IMR-90 (cell line): ENCODE data around the gene BLOC1S4. TPM values are rescaled to one million over a fixed set of nuclear protein-coding genes. Genes with fewer than 3 reads are reported as not detected.

Source experiments
- ATAC-seq: fragments of 200-7000 bp; cut with Tn5 transposase; 2 replicates; pipeline ENCODE4 v1.9.1; 2020; ENCODE audit warnings: low read depth, mild to moderate bottlenecking, moderate library complexity
- BruUV-seq: library from RNA; stranded (reverse); fragments of 400-500 nt; replicated peaks from 2 replicates; lab custom pipeline; 2021; lab: Mats Ljungman, UMichigan
- CTCF ChIA-PET: fragments of 300-600 bp; formaldehyde crosslinking; extraction: SDS; loops from one replicate; lab custom pipeline; 2021; ENCODE audit warnings: antibody characterized with exemption; lab: Yijun Ruan, JAX
- POLR2A ChIA-PET: fragments of 300-600 bp; sonication (Branson Sonifier 250); formaldehyde crosslinking; loops from one replicate; lab custom pipeline; 2022; ENCODE audit warnings: antibody characterized with exemption; ENCODE audit not compliant: unreplicated experiment; lab: Charles Lee
- DNase-seq: peaks from one replicate; pipeline ENCODE4 v3.0.0; 2013
- H2AFZ ChIP-seq: replicated peaks from 2 replicates; pipeline ENCODE3; 2013; ENCODE audit warnings: low read length, mild to moderate bottlenecking; ENCODE audit not compliant: poor library complexity
- H2AK5ac ChIP-seq: 2 replicates; pipeline ENCODE4 v1.6.1; 2013; ENCODE audit warnings: low read depth, low read length, inconsistent platforms
- H2AK9ac ChIP-seq: replicated peaks from 2 replicates; pipeline ENCODE3; 2013; ENCODE audit warnings: mild to moderate bottlenecking, low read depth, low read length, moderate library complexity; ENCODE audit not compliant: poor library complexity
- H2BK120ac ChIP-seq: 2 replicates; pipeline ENCODE4 v1.6.1; 2013; ENCODE audit warnings: low read depth, low read length, inconsistent platforms
- H2BK15ac ChIP-seq: 3 replicates; pipeline ENCODE4 v1.6.1; 2013; ENCODE audit warnings: low read depth, low read length, inconsistent platforms
- H2BK20ac ChIP-seq: 2 replicates; pipeline ENCODE4 v1.6.1; 2013; ENCODE audit warnings: low read depth, mild to moderate bottlenecking, inconsistent platforms, low read length, moderate library complexity
- H2BK5ac ChIP-seq: 2 replicates; pipeline ENCODE4 v1.6.1; 2013; ENCODE audit warnings: mild to moderate bottlenecking, low read depth, low read length, inconsistent platforms; ENCODE audit not compliant: poor library complexity, severe bottlenecking
- H3K14ac ChIP-seq: replicated peaks from 2 replicates; pipeline ENCODE4 v1.6.1; 2013; ENCODE audit warnings: low read depth, low read length, inconsistent platforms
- H3K18ac ChIP-seq: 2 replicates; pipeline ENCODE4 v1.6.1; 2013; ENCODE audit warnings: low read depth, low read length, control low read depth
- H3K23ac ChIP-seq: 2 replicates; pipeline ENCODE4 v1.6.1; 2013; ENCODE audit warnings: low read depth, low read length, inconsistent platforms
- H3K27ac ChIP-seq: 2 replicates; pipeline ENCODE4 v1.5.1; 2013; ENCODE audit warnings: mild to moderate bottlenecking, control low read depth, low read length; ENCODE audit not compliant: insufficient read depth
- H3K27me3 ChIP-seq: 2 replicates; pipeline ENCODE4 v1.6.1; 2013; ENCODE audit warnings: low read length; ENCODE audit not compliant: control insufficient read depth, insufficient read depth
- H3K36me3 ChIP-seq: 2 replicates; pipeline ENCODE4 v1.6.1; 2013; ENCODE audit warnings: low read length, mixed read lengths; ENCODE audit not compliant: control insufficient read depth, insufficient read depth
- H3K4ac ChIP-seq: 2 replicates; pipeline ENCODE4 v1.6.1; 2013; ENCODE audit warnings: low read depth, low read length, inconsistent platforms
- H3K4me1 ChIP-seq: 2 replicates; pipeline ENCODE4 v1.6.1; 2013; ENCODE audit warnings: low read length, mixed read lengths; ENCODE audit not compliant: control insufficient read depth, insufficient read depth
- H3K4me2 ChIP-seq: 2 replicates; pipeline ENCODE4 v1.6.1; 2013; ENCODE audit warnings: low read depth, mild to moderate bottlenecking, control low read depth, low read length, moderate library complexity
- H3K4me3 ChIP-seq: 2 replicates; pipeline ENCODE4 v1.5.1; 2013; ENCODE audit warnings: low read depth, mild to moderate bottlenecking, control low read depth, low read length, moderate library complexity; ENCODE audit not compliant: insufficient read depth
- H3K56ac ChIP-seq: 2 replicates; pipeline ENCODE4 v1.6.1; 2013; ENCODE audit warnings: low read length, inconsistent platforms; ENCODE audit not compliant: insufficient read depth; ENCODE audit errors: extremely low read depth
- H3K79me1 ChIP-seq, 2 experiments: 2 replicates each; pipeline ENCODE4 v1.6.1; 2013; ENCODE audit warnings: low read length in 2 of 2, inconsistent platforms in 1 of 2, low read depth in 1 of 2
- H3K9ac ChIP-seq: 2 replicates; pipeline ENCODE4 v1.6.1; 2013; ENCODE audit warnings: low read depth, low read length, control low read depth
- H3K9me1 ChIP-seq: 2 replicates; pipeline ENCODE4 v1.6.1; 2013; ENCODE audit warnings: low read length, inconsistent platforms; ENCODE audit not compliant: insufficient read depth
- H3K9me3 ChIP-seq: 2 replicates; pipeline ENCODE4 v1.6.1; 2013; ENCODE audit warnings: low read length; ENCODE audit not compliant: control insufficient read depth, insufficient read depth
- H4K20me1 ChIP-seq: 2 replicates; pipeline ENCODE4 v1.6.1; 2013; ENCODE audit warnings: low read length, inconsistent platforms; ENCODE audit not compliant: insufficient read depth
- H4K5ac ChIP-seq: 2 replicates; pipeline ENCODE4 v1.6.1; 2013; ENCODE audit warnings: mild to moderate bottlenecking, low read depth, low read length, control low read depth
- H4K8ac ChIP-seq, 2 experiments: 2 replicates each; pipeline ENCODE4 v1.6.1; 2013; ENCODE audit warnings: low read depth in 2 of 2, low read length in 2 of 2, control low read depth in 1 of 2, inconsistent platforms in 1 of 2
- H4K91ac ChIP-seq: 2 replicates; pipeline ENCODE4 v1.6.1; 2013; ENCODE audit warnings: low read depth, low read length, inconsistent platforms; ENCODE audit not compliant: insufficient read depth
- BHLHE40 ChIP-seq: fragments of 150-350 bp; IDR thresholded peaks from 2 replicates; pipeline ENCODE4 v1.6.1; 2016; ENCODE audit warnings: mild to moderate bottlenecking, low read depth, low read length
- CEBPB ChIP-seq: IDR thresholded peaks from 2 replicates; pipeline ENCODE4 v1.6.1; 2012; ENCODE audit warnings: low read depth, low read length, improper control_type of control experiment
- CHD1 ChIP-seq: IDR thresholded peaks from 2 replicates; pipeline ENCODE4 v1.6.1; 2012; ENCODE audit warnings: low read depth, low read length, improper control_type of control experiment
- CTCF ChIP-seq: conservative IDR thresholded peaks from 2 replicates; pipeline ENCODE4 v1.5.1; 2012; ENCODE audit warnings: mild to moderate bottlenecking, low read depth, low read length, improper control_type of control experiment
- ELK1 ChIP-seq: fragments of 150-350 bp; IDR thresholded peaks from 2 replicates; pipeline ENCODE4 v1.6.1; 2016; ENCODE audit warnings: low read depth, mild to moderate bottlenecking, low read length, moderate library complexity, borderline replicate concordance
- FOS ChIP-seq: fragments of 150-350 bp; IDR thresholded peaks from 2 replicates; pipeline ENCODE4 v1.6.1; 2016; ENCODE audit warnings: low read depth, low read length
- MAFK ChIP-seq: IDR thresholded peaks from 2 replicates; pipeline ENCODE4 v1.6.1; 2012; ENCODE audit warnings: low read depth, low read length, improper control_type of control experiment
- MAZ ChIP-seq: IDR thresholded peaks from 2 replicates; pipeline ENCODE4 v1.6.1; 2012; ENCODE audit warnings: low read depth, mild to moderate bottlenecking, low read length, improper control_type of control experiment, moderate library complexity, borderline replicate concordance
- MXI1 ChIP-seq: IDR thresholded peaks from 2 replicates; pipeline ENCODE4 v1.6.1; 2012; ENCODE audit warnings: low read depth, mild to moderate bottlenecking, low read length, moderate library complexity, borderline replicate concordance
- NFE2L2 ChIP-seq: fragments of 150-350 bp; IDR thresholded peaks from 2 replicates; pipeline ENCODE4 v1.6.1; 2016; ENCODE audit warnings: low read depth, mild to moderate bottlenecking, low read length
- POLR2A ChIP-seq: IDR thresholded peaks from 2 replicates; pipeline ENCODE4 v1.6.1; 2012; ENCODE audit warnings: mild to moderate bottlenecking, low read depth, low read length
- RAD21 ChIP-seq: IDR thresholded peaks from 2 replicates; pipeline ENCODE4 v1.6.1; 2012; ENCODE audit warnings: low read length, improper control_type of control experiment
- RCOR1 ChIP-seq: IDR thresholded peaks from 2 replicates; pipeline ENCODE4 v1.6.1; 2012; ENCODE audit warnings: mild to moderate bottlenecking, low read length, improper control_type of control experiment; ENCODE audit not compliant: insufficient replicate concordance
- RFX5 ChIP-seq: IDR thresholded peaks from 2 replicates; pipeline ENCODE4 v1.8.0; 2012; ENCODE audit warnings: low read depth, mild to moderate bottlenecking, low read length, moderate library complexity
- SMC3 ChIP-seq: fragments of 150-350 bp; IDR thresholded peaks from 2 replicates; pipeline ENCODE4 v1.6.1; 2016; ENCODE audit warnings: low read depth, mild to moderate bottlenecking, antibody characterized with exemption, low read length, moderate library complexity
- WGBS, 2 experiments: methylation state at CpG; one replicate each; pipeline versions ENCODE4 v1.1.5 to v1.1.7; 2013; ENCODE audit warnings: missing lambda C conversion rate in 2 of 2; ENCODE audit not compliant: insufficient read length in 1 of 2; ENCODE audit errors: extremely low coverage in 2 of 2; 5-methylcytosine and 5-hydroxymethylcytosine counted together
- dilution Hi-C: fragments of 300-500 bp; cut with HindIII; formaldehyde crosslinking; loops from one replicate; pipeline ENCODE4 v1.14.3; 2018; ENCODE audit warnings: low sequenced_read_pairs; ENCODE audit not compliant: unreplicated experiment
- in situ Hi-C: fragments of 300-500 bp; cut with MboI; formaldehyde crosslinking; loops from 3 replicates; pipeline ENCODE4 v1.14.3; 2019; ENCODE audit warnings: low sequenced_read_pairs, inconsistent platforms, mixed read lengths
- intact Hi-C: fragments of 100-400 bp; cut with micrococcal nuclease; formaldehyde crosslinking; loops from 2 replicates; pipeline ENCODE4 v1.10.0; 2022
- polyA plus RNA-seq, 3 experiments: library from polyadenylated mRNA; depleted of rRNA; stranded (reverse); fragments of >200 nt; gene quantifications; 2 replicates each; pipeline ENCODE4 v1.2.3, GENCODE V29; 2012; ENCODE audit warnings: low replicate concordance in 1 of 3
- total RNA-seq: library from RNA; depleted of rRNA; stranded (reverse); fragments of >200 nt; gene quantifications from 2 replicates; pipeline ENCODE4 v1.2.3, GENCODE V29; 2012
- TF ChIP-seq, protein P1 (sequence below): fragments of 150-350 bp; IDR thresholded peaks from 2 replicates; pipeline ENCODE4 v1.6.1; 2017; ENCODE audit warnings: mild to moderate bottlenecking, antibody characterized with exemption, low read length, low read depth

The BLOC1S4 gene
- total and polyA plus RNA-seq, 2 of the 4 experiments (the other 2 are of a cell fraction), result 8.8 to 22.1 TPM

GRCh38 chr4:6714954-6715353, 1.0 kb upstream of the BLOC1S4 start:
- no peak for DNase-seq
- in situ Hi-C loops, result no loop called here

More at GRCh38 chr4:6714954-6715353, 1.0 kb upstream of the BLOC1S4 start:
- peaks cover 0 to 23% of the 10 kb centered on the region in 2 experiments; a peak in 3 of 4 replicates for H3K79me1 ChIP-seq
- CTCF ChIA-PET, result interaction anchor here (1.2 kb wide), 1 partner anchor 355 kb away, joined by 3 read pairs; no protein-coding TSS in a partner anchor
- no peak overlapping the region for H2AK5ac ChIP-seq
- no peak overlapping the region for H3K14ac ChIP-seq
- no peak overlapping the region for H3K4ac ChIP-seq
- H3K9ac ChIP-seq, result no peak overlapping the region
- intact Hi-C loops (no loop called here), dilution Hi-C loops (no loop called here)
- no peak overlapping the region for H4K91ac ChIP-seq
- H2BK5ac ChIP-seq, result no peak overlapping the region
- H2BK15ac ChIP-seq, result no peak overlapping the region
- POLR2A ChIA-PET, result no interaction called here
- no peak overlapping the region for H2BK20ac ChIP-seq
- H3K4me3 ChIP-seq, result no peak overlapping the region
- TF ChIP-seq CEBPB (no peak), RAD21 (no peak), NFE2L2 (no peak), MXI1 (no peak), RFX5 (no peak), MAFK (no peak), MAZ (no peak), BHLHE40 (no peak), POLR2A (no peak), ELK1 (no peak), FOS (no peak), CTCF (no peak), SMC3 (no peak), CHD1 (no peak), RCOR1 (no peak)
- TF ChIP-seq, protein P1, sequence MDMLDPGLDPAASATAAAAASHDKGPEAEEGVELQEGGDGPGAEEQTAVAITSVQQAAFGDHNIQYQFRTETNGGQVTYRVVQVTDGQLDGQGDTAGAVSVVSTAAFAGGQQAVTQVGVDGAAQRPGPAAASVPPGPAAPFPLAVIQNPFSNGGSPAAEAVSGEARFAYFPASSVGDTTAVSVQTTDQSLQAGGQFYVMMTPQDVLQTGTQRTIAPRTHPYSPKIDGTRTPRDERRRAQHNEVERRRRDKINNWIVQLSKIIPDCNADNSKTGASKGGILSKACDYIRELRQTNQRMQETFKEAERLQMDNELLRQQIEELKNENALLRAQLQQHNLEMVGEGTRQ, result no peak
- H2AK9ac ChIP-seq, result no peak overlapping the region
- no peak overlapping the region for H2BK120ac ChIP-seq
- H3K4me1 ChIP-seq, result no peaks in the 10 kb centered on the region
- no TSS peak for BruUV-seq
- H3K56ac ChIP-seq, result no peak overlapping the region
- H4K8ac ChIP-seq, result peak overlapping the region in 1 of 2 experiments; percentile 95; a peak in 2 of 4 replicates
- H3K9me1 ChIP-seq, result 0 out of 2 replicates have a peak, but pooled peaks cover 5% of the 10 kb centered on the region
- peaks cover 6% of the 10 kb centered on the region; the same call in 1 of the 2 replicates for H4K20me1 ChIP-seq
- no peaks in the 10 kb centered on the region for H3K36me3 ChIP-seq
- H3K23ac ChIP-seq, result no peak overlapping the region
- no CpG with 5 or more reads among the region's 1 CpG for WGBS, 2 experiments
- H3K27me3 ChIP-seq, result no peaks in the 10 kb centered on the region
- no peak overlapping the region for H2AFZ ChIP-seq
- no peak for ATAC-seq
- no peak overlapping the region for H4K5ac ChIP-seq
- no peaks in the 10 kb centered on the region for H3K9me3 ChIP-seq
- H3K4me2 ChIP-seq, result no peak overlapping the region
- H3K27ac ChIP-seq, result no peak overlapping the region
- H3K18ac ChIP-seq, result no peak overlapping the region
